GM21825 (cell line): ENCODE results near the gene USP11.
"Not testable (repeated sequence)": the region's sequence is repeated elsewhere in the genome, so short reads cannot be mapped to it uniquely, and the experiment has no call there.

Source experiments
- ATAC-seq: cut with Tn5 transposase; IDR thresholded peaks from one replicate; pipeline ENCODE4 v1.9.1; 2021; ENCODE audit warnings: mild to moderate bottlenecking, moderate library complexity; ENCODE audit not compliant: unreplicated experiment

The USP11 gene

GRCh38 chrX:47244676-47245075 lies 11.9 kb downstream of the USP11 start:
- ATAC-seq: no peak

GRCh38 chrX:47245156-47245555 lies 12.3 kb downstream of the USP11 start:
- ATAC-seq: no peak

GRCh38 chrX:47247206-47247998 lies 14.6 kb downstream of the USP11 start:
- no peak for ATAC-seq

- ATAC-seq: no peak
Observed at GRCh38 chrX:47247999-47248320, 15.2 kb downstream of the USP11 start.

- ATAC-seq: no peak
Observed at GRCh38 chrX:47248576-47248975, 15.8 kb downstream of the USP11 start.

- no peak for ATAC-seq
Observed at GRCh38 chrX:47250017-47250347, 17.2 kb downstream of the USP11 start.

GRCh38 chrX:47257620-47258019 lies 24.8 kb downstream of the USP11 start:
- ATAC-seq: not testable (repeated sequence)

GRCh38 chrX:47264483-47265173 lies 31.8 kb downstream of the USP11 start:
- ATAC-seq: no peak

- no peak for ATAC-seq
Observed at GRCh38 chrX:47266643-47267042, 33.8 kb downstream of the USP11 start.

- ATAC-seq: no peak
Observed at GRCh38 chrX:47272013-47272408, 39.2 kb downstream of the USP11 start.

GRCh38 chrX:47273011-47273730 lies 40.4 kb downstream of the USP11 start:
- no peak for ATAC-seq

- ATAC-seq: no peak
Observed at GRCh38 chrX:47278691-47279090, 45.9 kb downstream of the USP11 start.

- ATAC-seq: no peak
Observed at GRCh38 chrX:47283015-47283771, 50.4 kb downstream of the USP11 start.

GRCh38 chrX:47284616-47285015 lies 51.8 kb downstream of the USP11 start:
- ATAC-seq: not testable (repeated sequence)

- ATAC-seq: no peak
Observed at GRCh38 chrX:47285836-47286320, 53.1 kb downstream of the USP11 start.

- no peak for ATAC-seq
Observed at GRCh38 chrX:47293106-47293505, 60.3 kb downstream of the USP11 start.

- no peak for ATAC-seq
Observed at GRCh38 chrX:47296766-47297365, 64.1 kb downstream of the USP11 start.

- ATAC-seq: no peak
Observed at GRCh38 chrX:47297874-47298273, 65.1 kb downstream of the USP11 start.
